Glutamatergic neuron (in vitro differentiated cells): Measurements from ENCODE around the gene PCP4. TPM values are rescaled to one million over a fixed set of nuclear protein-coding genes. Genes with fewer than 3 reads are reported as not detected.
A peak's percentile ranks its signal among the peaks of the same experiment; 100 is the strongest.

Source experiments
- DNase-seq: peaks from one replicate; pipeline ENCODE4 v3.0.0; 2022
- H3K27ac Mint-ChIP-seq: one replicate; pipeline ENCODE4 v1.8.0; 2020; ENCODE audit warnings: mild to moderate bottlenecking, mixed read lengths, inconsistent platforms; ENCODE audit not compliant: unreplicated experiment
- H3K27me3 Mint-ChIP-seq: one replicate; pipeline ENCODE4 v1.8.0; 2020; ENCODE audit warnings: mild to moderate bottlenecking, moderate library complexity, mixed read lengths, inconsistent platforms; ENCODE audit not compliant: unreplicated experiment
- H3K36me3 Mint-ChIP-seq: one replicate; pipeline ENCODE4 v1.8.0; 2020; ENCODE audit warnings: mild to moderate bottlenecking, mixed read lengths, inconsistent platforms; ENCODE audit not compliant: unreplicated experiment
- H3K4me1 Mint-ChIP-seq: one replicate; pipeline ENCODE4 v1.8.0; 2020; ENCODE audit warnings: mild to moderate bottlenecking, low read depth, mixed read lengths, inconsistent platforms; ENCODE audit not compliant: unreplicated experiment
- H3K4me3 Mint-ChIP-seq: one replicate; pipeline ENCODE4 v1.8.0; 2020; ENCODE audit warnings: mild to moderate bottlenecking, mixed read lengths, inconsistent platforms; ENCODE audit not compliant: unreplicated experiment
- H3K9me3 Mint-ChIP-seq: one replicate; pipeline ENCODE4 v1.8.0; 2020; ENCODE audit warnings: mild to moderate bottlenecking, moderate library complexity, mixed read lengths, inconsistent platforms; ENCODE audit not compliant: unreplicated experiment
- CTCF ChIP-seq: fragments of 200-600 bp; sonication (generic); IDR thresholded peaks from one replicate; pipeline ENCODE4 v1.5.0; 2021; ENCODE audit not compliant: partially characterized antibody, unreplicated experiment
- long read RNA-seq: library from polyadenylated mRNA; unstranded; transcript quantifications from one replicate; pipeline ENCODE4 v2.0.0, GENCODE V29; 2020; ENCODE audit not compliant: unreplicated experiment
- total RNA-seq: library from RNA; stranded (reverse); fragmentation: NEBNext Ultra II Directional; extraction: Animal tissue kit (Norgen Biotek cat#: 25700); gene quantifications from one replicate; pipeline ENCODE4 v1.2.1, GENCODE V29; 2021; ENCODE audit not compliant: unreplicated experiment

Gene PCP4
- total RNA-seq = 1.9 TPM
- long read RNA-seq, partial matches to known transcripts = 0 of 3 reads
- long read RNA-seq, other reads (novel, unspliced or antisense) = 1 of 3 reads

- peak; percentile 79 for DNase-seq
- Mint-ChIP-seq H3K27me3 (peaks cover 6% of the 10 kb centered on the region), H3K4me1 (peaks cover 3% of the 10 kb centered on the region), H3K27ac (no peak within 1 kb of the TSS), H3K36me3 (no peaks in the 10 kb centered on the region), H3K9me3 (peaks cover 6% of the 10 kb centered on the region), H3K4me3 (no peak within 1 kb of the TSS)
- peak; percentile 96 for TF ChIP-seq CTCF
These were observed at the start of gene PCP4 for GRCh38 chr21:39867198-39867650. TSS of gene PCP4 (plus strand) at chr21:39867438. CDS start at chr21:39867502, 64 bp downstream.

GRCh38 chr21:39818557-39818956, 48.7 kb upstream of the PCP4 start:
- Mint-ChIP-seq H3K36me3 (no peaks in the 10 kb centered on the region), H3K9me3 (no peaks in the 10 kb centered on the region), H3K27me3 (peaks cover 3% of the 10 kb centered on the region), H3K4me1 (no peaks in the 10 kb centered on the region), H3K27ac (no peak overlapping the region), H3K4me3 (no peak overlapping the region)
- TF ChIP-seq CTCF = no peak
- DNase-seq = no peak

DNA sequence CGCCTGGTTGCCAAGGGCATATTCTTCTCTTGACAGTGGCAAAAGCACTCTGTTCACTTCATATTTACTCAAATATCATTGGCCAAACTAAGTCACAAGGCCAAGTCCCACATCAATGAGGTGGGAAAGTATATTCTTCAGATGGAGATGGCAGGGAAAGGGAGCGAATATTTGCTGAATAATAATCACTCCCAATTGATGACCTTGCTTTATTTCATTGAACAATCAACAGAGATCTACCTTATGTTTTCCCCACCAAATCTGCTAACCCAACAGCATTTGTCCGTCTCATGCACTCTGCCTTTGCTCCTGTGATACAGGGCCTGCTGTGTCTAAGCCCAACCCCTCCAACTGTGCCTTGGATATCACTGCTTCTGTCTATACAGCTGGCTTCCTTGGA, 45.2 kb upstream of the PCP4 start:
- Mint-ChIP-seq H3K27ac (no peak overlapping the region), H3K36me3 (no peaks in the 10 kb centered on the region), H3K4me1 (no peaks in the 10 kb centered on the region), H3K27me3 (peaks cover 3% of the 10 kb centered on the region), H3K9me3 (peaks cover 3% of the 10 kb centered on the region), H3K4me3 (no peak overlapping the region)
- no peak for TF ChIP-seq CTCF
- DNase-seq = no peak

DNA sequence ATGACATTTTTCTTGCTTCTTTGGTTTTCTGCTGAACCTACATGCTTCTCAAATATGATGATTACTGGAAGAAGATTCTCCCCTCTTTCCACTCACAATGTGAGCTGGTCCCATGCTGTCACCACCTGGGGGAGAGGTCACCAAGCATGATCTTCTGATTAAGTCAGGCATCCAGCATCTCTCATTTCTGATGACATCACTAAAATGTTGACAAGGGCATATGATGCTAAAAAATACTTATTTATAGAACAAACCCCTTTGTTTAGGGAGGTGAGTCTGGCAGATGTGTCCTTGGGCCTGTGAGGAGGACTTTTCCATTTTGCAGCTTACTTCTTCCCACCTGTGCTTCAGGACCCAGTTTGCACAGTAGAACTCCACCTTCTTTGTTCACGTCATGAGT, 42.0 kb upstream of the PCP4 start:
- Mint-ChIP-seq H3K4me3 (no peak overlapping the region), H3K9me3 (peaks cover 3% of the 10 kb centered on the region), H3K27me3 (no peaks in the 10 kb centered on the region), H3K27ac (no peak overlapping the region), H3K36me3 (no peaks in the 10 kb centered on the region), H3K4me1 (no peaks in the 10 kb centered on the region)
- no peak for TF ChIP-seq CTCF
- DNase-seq = no peak

DNA sequence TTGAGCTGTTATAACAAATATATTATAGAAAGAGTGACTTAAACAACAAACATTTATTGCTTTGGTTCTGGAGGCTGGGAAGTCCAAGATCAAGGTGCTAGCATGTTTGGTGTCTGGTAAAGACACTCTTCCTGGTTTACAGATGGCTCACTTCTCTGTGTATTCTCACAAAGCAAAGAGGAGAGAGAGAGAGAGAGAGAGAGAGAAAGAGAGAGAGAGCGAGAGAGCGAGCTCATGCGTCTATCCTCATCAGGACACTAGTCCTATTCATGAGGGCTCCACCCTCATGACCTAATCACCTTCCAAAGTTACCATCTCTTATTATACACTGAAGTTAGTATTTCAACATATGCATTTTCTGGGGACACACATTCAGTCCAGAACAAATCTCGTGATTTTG, 32.7 kb upstream of the PCP4 start:
- TF ChIP-seq CTCF = no peak
- no peak for DNase-seq
- no peak overlapping the region for H3K27ac Mint-ChIP-seq
- H3K36me3 Mint-ChIP-seq = no peaks in the 10 kb centered on the region
- H3K9me3 Mint-ChIP-seq = peaks cover 3% of the 10 kb centered on the region
- no peak overlapping the region for H3K4me3 Mint-ChIP-seq
- H3K4me1 Mint-ChIP-seq = no peaks in the 10 kb centered on the region
- no peaks in the 10 kb centered on the region for H3K27me3 Mint-ChIP-seq
